ENCODE results near the gene RHOA.

The RHOA gene

DNA sequence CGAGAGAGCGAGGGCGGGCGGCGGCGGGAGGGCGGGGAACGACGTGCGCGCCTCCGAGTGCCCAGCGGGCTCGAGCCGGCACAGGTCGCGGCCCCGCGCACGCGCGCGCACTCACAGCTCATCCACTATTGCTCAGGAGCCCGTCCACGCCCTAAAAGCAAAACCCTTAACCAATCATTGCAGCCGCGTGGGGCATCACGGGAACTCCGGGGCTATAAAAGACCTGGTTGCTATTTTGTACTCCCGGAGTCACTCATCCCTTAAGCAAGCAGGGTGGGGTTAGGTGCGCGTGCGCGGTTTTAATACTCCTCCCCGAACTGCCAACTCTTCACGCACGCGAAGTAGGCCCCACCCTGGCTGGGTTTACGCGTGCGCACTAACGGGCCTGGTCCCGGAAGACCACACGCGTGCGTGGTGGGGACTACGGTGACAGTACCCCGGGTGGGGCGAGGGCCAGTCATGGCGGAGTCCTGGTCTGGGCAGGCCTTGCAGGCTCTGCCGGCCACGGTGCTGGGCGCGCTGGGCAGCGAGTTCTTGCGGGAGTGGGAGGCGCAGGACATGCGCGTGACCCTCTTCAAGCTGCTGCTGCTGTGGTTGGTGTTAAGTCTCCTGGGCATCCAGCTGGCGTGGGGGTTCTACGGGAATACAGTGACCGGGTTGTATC, at the start of gene RHOA, which contains the start of gene TCTA:
Gene RHOA (minus strand): TSS at position 9 of the 664 bp plus-strand sequence. CDS start 36,387 bp downstream, outside the sequence.
Gene TCTA (plus strand): TSS at position 456 of the 664 bp plus-strand sequence. CDS start 4 bp downstream, at position 460.
- FAIRE-seq = peak; percentile 99
- peak; percentile 91 for DNase-seq (ENCODE audit: extremely low spot score, insufficient read length, low read depth)

DNA sequence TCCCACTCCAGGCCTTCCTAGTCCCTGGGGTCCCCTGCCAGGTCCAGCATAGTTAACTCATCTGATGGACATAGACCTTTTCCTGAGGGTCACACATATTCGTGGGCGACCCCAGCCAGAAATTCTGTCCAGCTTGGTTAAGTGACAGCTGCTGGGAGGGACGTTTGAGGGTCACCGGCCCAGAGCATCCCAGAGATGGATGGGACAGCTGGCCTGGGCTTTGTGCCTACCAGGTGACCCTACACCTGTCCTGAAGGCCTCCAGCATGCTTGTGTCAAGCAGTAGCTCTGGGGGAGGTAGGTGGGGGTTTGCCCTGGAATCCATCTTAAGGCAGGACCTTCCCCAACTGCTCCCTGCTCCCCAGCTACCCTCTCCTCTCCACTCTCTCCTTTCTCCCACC, 49.2 kb upstream of the RHOA start:
- FAIRE-seq (no peak), DNase-seq (ENCODE audit: extremely low spot score, insufficient read length, low read depth) (no peak)

DNA sequence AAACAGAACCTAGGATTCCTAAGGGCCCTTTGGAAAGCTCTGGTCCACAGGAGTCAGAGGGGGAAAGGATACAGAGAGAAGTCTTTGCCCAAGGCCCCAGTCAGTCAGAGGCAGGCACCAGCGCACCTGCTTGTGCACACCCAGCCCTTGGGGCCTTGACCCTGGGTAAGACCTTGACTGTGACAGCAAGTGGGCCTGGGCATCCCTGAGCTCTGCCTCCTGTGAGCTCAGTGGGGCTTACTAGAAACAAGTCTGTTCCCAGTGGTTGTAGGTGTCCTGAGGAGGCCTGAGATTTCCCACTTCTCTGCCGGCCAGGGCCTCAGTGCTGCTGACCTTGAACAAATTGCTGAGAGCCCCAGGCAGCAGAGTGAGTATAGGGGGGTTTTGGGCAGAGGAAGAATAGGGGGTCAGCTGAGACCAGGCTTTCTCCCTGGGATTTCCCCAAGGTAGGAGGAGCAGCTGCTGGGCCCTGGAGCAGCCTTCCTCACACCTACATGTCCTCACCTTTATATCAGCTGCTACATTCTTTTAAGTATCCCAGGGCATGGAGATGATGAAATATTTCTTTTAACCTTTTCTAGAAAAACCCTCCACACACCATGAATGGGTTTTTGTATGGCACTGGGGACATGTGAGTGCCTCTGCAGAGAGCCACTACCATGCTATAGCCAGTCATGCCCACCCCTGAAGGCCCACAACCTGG, 48.6 kb upstream of the RHOA start:
- no peak for FAIRE-seq
- no peak for DNase-seq (ENCODE audit: extremely low spot score, insufficient read length, low read depth)

DNA sequence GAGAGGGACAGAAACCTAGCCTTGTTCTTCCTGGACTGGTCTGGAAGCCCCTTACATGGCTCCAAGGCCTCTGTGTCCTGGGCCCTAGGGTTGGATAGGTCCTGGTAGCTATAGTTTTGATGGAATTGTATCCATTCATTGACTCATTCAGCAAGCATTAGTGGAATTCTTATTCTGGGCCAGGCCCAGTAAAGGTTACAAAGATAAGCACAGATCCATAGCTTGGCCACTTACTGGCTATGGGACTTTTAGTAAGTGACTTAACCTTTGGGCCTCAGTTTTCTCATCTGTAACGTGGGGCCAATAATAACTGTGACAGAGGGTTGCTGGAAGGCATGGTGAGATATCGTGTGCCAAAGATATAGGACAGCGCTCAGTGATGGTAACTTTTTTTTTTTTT, 44.7 kb upstream of the RHOA start:
- FAIRE-seq = no peak

DNA sequence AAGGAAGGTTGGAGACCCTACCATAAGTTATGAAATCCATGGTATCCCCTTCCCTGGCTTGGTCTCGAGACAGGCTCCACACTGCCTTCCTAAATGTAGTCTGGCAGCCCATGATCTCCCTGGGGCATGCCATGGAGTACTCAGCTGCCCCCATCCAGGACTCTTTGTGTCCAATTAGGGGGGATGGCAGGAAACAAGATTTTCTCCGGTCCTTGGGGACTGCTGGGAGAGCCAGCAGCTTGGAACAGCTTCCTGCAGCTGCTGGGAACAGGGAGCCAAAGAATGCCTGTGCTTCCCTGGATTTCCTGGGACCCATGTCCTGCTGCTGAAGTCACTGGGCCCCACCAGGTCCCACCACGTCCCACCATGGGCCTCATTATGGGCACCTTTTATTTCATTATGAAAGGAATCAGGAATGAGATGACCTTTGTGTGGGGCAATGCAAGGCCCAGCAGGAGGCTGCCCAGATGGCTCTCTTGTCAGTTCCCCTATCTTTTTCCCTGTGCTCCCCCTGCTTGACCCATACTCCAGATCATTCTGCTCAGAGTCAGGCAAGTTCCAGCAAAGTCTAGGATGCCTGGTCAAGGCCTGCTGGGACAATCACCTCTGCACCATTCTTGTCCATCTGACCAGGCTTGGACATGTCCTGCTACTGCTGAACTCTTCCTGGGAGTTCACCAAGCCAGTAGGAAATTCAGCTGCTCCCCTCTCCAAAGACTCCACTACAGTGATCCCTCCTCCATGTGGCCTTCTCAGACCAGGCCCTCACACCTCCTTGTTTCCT, 43.3 kb upstream of the RHOA start:
- no peak for DNase-seq (ENCODE audit: extremely low spot score, insufficient read length, low read depth)

More for the DNA sequence above, 44.7 kb upstream of the RHOA start:
- no peak for DNase-seq (ENCODE audit: extremely low spot score, insufficient read length, low read depth)

DNA sequence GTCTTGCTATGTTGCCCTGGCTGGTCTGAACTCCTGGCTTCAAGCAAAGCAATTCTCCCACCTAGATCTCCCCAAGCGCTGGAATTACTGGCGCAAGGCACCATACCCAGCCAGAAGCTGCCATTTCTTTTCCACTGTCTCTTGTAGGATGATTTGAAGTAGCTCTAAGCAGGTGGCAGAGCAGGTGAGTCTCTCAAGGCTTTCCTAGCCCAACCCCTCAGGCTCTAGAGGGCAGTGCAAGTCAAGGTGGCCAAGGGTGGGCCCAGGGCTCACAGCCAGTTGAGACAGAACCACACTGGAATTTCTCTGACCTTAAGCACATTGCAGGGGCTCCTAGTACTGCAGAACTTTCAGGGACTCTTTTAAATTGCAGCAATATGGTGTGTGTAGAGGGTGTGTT, 42.7 kb upstream of the RHOA start:
- FAIRE-seq (no peak), DNase-seq (ENCODE audit: extremely low spot score, insufficient read length, low read depth) (no peak)

More for the DNA sequence above, 43.3 kb upstream of the RHOA start:
- no peak for FAIRE-seq

DNA sequence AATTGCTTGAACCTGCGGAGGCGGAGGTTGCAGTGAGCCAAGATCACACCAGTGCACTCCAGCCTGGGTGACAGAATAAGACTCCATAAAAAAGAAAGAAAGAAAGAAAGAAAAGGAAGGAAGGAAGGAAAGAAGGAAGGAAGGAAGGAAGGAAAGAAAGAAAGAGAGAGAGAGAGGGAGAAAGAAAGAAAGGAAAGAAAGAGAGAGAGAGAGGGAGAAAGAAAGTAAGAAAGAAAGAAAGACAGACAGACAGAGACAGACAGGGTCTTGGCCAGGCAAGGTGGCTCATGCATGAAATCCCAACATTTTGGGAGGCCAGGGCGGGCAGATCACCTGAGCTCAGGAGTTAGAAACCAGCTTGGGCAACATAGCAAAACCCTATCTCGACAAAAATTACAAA, 41.8 kb upstream of the RHOA start:
- no peak for DNase-seq (ENCODE audit: extremely low spot score, insufficient read length, low read depth)
- no peak for FAIRE-seq

DNA sequence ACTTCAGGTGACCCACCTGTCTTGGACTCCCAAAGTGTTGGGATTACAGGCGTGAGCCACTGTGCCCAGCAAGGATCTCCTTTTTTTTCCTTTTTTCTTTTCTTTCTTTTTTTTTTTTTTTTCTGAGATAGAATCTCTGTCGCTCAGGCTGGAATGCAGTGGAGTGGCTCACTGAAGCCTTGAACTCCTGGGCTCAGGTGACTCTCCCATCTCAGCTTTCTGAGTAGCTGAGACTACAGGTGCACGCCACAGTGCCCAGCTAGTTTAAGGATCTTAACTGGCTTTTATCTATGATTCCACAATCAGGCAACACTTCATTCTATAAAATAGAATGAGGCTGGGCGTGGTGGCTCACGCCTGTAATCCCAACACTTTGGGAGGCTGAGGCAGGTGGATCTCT, 33.6 kb upstream of the RHOA start:
- FAIRE-seq (no peak), DNase-seq (ENCODE audit: extremely low spot score, insufficient read length, low read depth) (no peak)

DNA sequence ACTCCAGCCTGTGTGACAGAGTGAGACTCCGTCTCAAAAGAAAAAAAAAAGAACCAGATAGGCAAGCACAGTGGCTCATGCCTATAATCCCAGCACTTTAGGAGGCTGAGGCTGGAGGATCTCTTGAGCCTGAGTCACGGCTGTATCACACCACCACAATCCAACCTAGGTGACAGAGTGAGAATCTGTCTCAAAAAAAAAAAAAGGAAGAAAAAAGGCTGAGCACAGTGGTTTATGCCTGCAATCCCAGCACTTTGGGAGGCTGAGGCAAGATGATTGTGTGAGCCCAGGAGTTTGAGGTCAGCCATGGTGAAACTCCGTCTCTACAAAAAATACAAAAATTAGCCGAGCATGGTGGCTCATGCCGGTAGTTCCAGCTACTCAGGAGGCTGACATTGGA, 23.0 kb upstream of the RHOA start:
- DNase-seq (ENCODE audit: extremely low spot score, insufficient read length, low read depth) (no peak), FAIRE-seq (no peak)

DNA sequence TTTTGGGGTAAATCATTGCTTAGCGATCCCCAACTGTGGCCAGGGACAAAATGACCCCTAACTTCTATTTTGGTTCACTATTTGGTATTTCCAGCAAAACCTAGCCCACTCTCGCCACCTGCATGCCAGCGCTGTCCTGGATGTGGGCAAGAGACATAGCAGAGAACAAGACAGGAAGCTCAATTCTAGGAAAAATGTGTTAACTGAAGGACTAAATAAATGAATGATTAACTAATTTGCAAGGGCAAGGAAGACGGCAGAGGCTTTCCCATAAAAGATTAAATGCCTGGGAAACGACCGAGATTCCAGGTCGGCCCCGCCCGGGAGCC, 16.9 kb upstream of the RHOA start:
- FAIRE-seq (no peak), DNase-seq (ENCODE audit: extremely low spot score, insufficient read length, low read depth) (no peak)

DNA sequence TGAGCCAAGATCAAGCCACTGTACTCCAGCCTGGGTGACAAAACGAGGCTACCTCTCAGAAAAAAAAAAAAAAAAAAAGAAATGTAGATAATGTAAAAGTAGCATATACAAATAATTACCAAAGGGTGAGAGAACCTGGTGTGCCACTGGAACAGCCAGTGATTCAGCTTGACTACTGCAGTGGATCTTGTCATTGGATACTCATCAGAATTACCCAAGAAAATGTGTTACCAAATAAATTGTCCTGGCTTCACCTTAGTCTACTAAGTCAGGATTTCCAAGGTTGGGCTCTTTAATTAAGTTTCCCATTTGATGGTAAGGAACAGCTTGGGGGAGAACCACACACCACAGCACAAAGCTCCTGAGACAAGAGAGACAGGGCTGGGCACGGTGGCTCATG, 15.8 kb upstream of the RHOA start:
- FAIRE-seq (no peak), DNase-seq (ENCODE audit: extremely low spot score, insufficient read length, low read depth) (no peak)

DNA sequence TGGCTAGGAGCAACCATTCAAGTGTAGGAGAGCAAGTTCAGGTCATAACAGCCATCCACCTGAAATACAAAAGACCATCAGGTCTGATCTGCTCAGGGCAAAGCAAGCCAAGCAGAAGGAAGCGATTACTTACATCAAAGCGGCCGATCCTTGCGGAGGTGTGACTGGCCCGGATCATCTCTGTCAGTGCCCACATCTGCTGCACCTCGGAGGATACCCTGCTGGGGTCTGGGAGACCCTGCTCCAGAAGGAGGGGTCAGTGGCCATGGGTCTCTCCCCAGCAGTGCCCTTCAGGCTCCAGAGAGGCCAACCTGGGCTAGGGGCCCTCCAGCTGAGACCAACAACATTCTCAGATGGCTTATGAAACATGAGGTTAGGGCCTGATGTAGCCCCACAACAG, 13.0 kb upstream of the RHOA start:
- no peak for DNase-seq (ENCODE audit: extremely low spot score, insufficient read length, low read depth)
- FAIRE-seq = no peak

DNA sequence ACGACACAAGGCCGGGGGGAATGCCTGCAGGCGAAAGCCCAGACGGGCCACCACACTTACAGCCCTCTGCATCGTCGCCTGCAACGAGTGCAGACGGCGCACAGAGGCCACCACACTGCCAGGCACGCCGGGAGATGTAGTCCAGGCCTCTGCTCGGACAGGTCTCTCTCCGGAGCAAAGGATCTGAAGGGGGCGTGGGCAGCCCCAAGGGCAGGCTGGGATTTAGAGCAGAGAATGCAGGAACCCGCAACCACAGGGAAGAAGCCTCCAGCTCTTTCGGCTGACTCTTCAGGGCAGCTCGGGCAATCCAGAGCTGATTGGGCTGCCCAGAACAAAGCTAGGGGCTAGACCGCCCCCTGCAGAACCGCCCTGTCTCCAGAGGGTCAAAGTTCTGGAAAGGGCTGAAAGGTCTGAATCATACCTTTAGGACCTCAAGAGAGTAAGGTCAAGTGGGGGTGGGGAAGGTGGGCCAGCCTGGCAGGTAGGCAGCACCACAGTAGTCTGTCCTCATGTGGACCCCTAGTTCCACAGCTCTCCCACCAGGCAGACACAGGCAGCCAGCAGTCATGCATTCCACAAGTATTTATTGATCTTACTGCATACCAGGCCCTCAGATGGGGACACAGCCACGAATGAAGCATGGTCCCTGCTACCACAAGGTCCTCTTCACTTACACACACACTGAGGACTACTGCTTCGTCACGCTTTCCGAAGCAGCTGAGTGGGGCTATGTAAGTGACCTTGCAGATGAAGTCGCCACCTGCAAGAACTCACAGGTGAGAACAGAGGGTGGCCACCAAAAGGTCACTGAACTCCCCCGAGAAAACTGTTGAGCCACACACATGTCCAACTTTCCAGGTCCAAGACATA, 10.8 kb upstream of the RHOA start, which contains the start of gene AMT:
Gene AMT (minus strand): TSS at position 95 of the 870 bp plus-strand sequence. CDS start 23 bp downstream, at position 72.
- DNase-seq (ENCODE audit: extremely low spot score, insufficient read length, low read depth) (no peak), FAIRE-seq (no peak)

DNA sequence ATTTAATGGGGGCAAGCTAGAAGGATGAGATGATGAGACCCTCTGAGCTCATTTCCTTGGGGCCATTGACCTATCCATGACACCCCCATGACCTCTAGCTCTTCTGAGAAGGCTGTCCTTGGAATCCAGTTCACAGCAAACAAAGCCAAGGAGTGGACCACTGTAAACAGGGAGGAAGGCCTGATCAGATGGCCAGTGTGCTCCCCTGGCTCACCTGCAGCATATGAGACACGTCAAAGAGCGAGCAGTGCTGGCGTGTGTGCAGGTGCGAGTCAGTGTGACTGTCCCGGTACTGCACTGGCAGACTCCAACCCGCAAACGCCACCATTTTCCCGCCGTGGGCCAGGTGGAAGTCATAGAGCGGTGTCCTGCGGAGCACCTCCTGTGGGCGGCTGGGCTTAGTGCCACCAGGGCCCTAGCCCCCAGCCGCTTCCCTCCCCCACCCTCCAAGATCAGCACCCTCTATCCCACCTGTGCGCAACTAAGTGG, 10.2 kb upstream of the RHOA start:
- FAIRE-seq (no peak), DNase-seq (ENCODE audit: extremely low spot score, insufficient read length, low read depth) (no peak)

DNA sequence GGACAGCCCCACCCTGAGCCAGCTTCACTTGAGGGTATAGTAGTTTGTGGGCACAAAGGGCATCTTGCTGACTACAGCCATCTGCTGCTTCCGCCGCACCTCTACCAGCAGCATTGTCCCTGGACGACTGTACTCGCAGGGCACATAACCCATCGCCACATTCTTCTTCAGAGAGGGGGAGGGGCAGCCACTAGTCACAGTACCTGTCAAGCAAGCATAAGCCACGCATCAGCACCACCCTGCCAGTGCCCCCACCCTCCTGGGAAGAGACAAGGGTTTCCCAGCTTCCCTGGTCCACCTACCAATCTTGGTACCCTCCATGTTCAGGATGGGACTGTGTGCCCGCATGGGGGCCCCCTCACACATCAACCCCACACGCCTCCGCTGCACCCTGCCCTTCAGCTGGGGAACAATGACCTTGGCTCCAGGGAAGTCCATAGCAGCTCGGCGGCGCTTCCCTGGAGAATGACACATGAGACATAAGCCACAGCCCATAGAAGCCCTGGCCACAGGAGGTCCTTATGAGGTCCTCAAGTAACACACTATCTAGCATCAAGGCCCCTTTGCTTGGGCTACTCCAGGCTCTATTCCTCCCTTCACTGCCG, 5.8 kb upstream of the RHOA start:
- FAIRE-seq = no peak
- DNase-seq (ENCODE audit: extremely low spot score, insufficient read length, low read depth) = no peak

DNA sequence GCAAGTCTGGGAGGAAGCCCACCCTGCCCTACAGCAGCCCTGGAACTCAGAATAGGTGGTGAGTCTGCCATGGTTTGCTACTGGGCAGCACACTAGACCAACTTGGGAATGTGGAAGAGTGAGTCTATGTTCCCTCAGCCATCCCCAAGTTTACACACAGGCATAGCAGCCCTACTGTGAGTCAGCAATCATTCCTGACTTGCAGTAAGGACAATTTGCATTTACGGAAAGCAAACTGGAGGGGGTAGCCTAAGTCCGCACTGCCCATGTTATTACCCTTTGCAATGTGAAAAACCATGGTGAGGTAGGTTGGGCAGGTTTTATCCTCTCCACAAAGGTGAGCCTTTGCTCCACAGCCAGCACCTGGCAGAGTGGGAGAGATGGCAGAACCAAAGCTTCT, 5.1 kb upstream of the RHOA start:
- DNase-seq (ENCODE audit: extremely low spot score, insufficient read length, low read depth) (no peak), FAIRE-seq (no peak)

DNA sequence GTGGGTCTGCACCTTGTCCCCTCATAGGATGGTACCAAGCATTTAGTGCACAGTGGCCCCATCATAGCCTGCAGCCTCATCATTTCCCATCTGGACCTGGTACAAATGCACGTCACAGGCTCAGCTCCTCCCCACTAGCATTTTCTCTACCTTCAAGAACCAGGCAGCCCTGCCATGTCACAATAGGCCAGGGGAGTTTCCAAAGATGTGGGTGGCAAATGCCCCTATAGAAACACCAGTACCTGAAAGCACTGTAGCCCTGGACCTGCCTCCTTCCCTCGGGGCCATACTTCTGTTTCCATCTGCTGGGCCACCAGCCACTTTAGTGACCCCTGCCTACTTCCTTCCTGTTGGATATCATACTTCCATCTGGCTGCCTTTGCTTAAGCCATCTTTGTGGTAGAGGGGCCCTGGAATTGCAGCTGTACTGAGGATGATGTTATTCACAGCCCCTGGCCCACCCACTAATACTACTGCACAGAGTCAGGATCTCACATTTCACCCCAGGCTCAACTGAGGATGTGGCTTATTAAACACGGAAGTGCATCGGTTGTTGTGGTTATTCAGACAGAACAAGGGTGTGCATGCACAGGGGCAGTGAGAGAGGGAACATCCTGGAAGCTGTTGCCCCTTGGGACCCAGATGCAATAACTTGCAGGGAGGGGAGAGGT, 4.3 kb upstream of the RHOA start:
- FAIRE-seq = peak; percentile 95

DNA sequence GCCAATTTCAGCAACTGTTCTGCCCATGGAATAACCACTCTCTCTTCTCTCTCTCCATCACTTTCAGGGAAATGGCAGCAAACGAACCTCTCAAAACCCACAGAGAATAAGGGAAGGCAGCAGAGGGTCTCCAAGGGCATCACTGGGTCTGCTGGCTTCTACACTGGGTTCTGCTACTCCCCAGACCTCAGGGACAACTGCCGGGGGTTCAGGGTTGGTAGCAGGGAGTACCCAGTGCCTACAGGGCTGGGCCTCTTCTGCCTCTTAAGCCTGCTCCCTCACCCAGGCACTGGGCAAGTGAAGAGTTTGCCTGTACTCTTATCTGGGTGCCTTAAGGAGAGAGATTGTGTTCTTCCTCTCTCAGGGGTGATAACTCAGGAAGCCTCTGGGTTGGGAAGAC, 3.0 kb upstream of the RHOA start:
- FAIRE-seq (no peak), DNase-seq (ENCODE audit: extremely low spot score, insufficient read length, low read depth) (no peak)

More for the DNA sequence above, 4.3 kb upstream of the RHOA start:
- peak; percentile 37 for DNase-seq (ENCODE audit: extremely low spot score, insufficient read length, low read depth)

DNA sequence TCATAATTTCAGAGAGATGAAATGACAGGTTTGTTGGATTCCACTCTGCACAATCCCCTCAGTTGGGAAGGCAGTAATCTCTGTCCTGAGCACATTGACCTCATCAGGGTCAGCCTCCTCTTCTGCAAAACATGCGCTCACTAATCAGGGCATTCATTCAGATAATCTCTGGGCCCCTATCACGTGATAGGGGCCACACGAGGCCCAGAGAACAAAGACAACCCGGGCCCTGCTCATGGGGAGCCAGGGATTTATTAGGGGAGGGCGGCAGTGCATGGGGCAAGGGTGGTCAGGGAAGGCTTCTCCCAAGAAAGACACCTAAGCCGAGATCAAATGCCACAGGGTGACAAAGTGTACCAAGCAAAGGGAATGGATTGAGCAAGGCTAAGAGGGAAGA, 1.6 kb upstream of the RHOA start:
- no peak for FAIRE-seq
- no peak for DNase-seq (ENCODE audit: extremely low spot score, insufficient read length, low read depth)
